PC-9 (cell line): Measurements from ENCODE around the gene FOXA1.

Experiments
- EZH2 ChIP-seq: fragments of 200-600 bp; sonication (generic); IDR thresholded peaks from 2 replicates; pipeline ENCODE4 v1.8.0; 2017; ENCODE audit warnings: antibody characterized with exemption, low read depth
- TF ChIP-seq, protein P1 (sequence below): fragments of 200-600 bp; sonication (generic); conservative IDR thresholded peaks from 2 replicates; pipeline ENCODE4 v1.6.1; 2017; ENCODE audit warnings: mixed run types, antibody characterized with exemption, mild to moderate bottlenecking, moderate library complexity

DNA sequence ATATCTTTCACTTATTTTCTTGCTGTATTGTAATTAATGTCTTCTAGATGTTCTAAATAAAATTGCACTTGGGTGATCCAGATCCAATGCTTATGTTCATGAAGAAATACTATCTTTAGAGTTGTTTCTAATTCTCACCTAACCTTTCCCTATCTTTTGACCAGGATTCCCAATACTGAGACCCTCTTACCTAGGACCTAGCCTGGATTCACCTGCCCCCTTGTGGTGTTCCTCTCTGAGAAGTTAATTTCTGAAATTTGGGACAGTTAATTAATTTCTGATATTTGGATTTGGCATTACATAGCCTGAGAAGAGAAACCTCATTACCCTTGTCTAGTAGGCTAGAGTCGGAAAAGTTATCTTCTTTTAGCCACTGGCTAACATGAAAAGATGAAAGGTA is 29.5 kb downstream of the FOXA1 start:
- TF ChIP-seq, protein P1, sequence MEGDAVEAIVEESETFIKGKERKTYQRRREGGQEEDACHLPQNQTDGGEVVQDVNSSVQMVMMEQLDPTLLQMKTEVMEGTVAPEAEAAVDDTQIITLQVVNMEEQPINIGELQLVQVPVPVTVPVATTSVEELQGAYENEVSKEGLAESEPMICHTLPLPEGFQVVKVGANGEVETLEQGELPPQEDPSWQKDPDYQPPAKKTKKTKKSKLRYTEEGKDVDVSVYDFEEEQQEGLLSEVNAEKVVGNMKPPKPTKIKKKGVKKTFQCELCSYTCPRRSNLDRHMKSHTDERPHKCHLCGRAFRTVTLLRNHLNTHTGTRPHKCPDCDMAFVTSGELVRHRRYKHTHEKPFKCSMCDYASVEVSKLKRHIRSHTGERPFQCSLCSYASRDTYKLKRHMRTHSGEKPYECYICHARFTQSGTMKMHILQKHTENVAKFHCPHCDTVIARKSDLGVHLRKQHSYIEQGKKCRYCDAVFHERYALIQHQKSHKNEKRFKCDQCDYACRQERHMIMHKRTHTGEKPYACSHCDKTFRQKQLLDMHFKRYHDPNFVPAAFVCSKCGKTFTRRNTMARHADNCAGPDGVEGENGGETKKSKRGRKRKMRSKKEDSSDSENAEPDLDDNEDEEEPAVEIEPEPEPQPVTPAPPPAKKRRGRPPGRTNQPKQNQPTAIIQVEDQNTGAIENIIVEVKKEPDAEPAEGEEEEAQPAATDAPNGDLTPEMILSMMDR: peak; percentile 69
- no peak for TF ChIP-seq EZH2
